ENCODE data around the gene UNC5A.
A peak's percentile ranks its signal among the peaks of the same experiment; 100 is the strongest.
"Not testable (repeated sequence)": the region's sequence is repeated elsewhere in the genome, so short reads cannot be mapped to it uniquely, and the experiment has no call there.

The UNC5A gene

DNA sequence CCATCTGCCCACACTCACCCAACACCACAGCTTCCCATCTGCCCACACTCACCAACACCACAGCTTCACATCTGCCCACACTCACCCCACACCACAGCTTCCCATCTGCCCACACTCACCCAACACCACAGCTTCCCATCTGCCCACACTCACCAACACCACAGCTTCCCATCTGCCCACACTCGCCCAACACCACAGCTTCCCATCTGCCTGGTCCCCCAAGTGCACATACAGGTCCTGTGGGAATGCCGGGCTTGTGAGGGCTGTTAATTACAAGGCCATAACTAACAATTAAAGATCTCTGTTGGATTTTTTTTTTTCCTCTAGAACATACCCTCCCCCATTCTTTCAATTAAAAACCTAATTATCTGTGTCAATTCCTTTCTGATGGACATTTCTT is 62.7 kb downstream of the UNC5A start:
- H3K4me3 ChIP-seq (ENCODE audit: control insufficient read depth in 1 of 7, extremely low read depth in 1 of 7, insufficient read depth in 4 of 7, low read depth in 2 of 7, low read length in 6 of 7); H3K36me3 ChIP-seq (ENCODE audit: control insufficient read depth in 4 of 4, insufficient read depth in 4 of 4, low read length in 3 of 4); CTCF ChIA-PET; H3K9me3 ChIP-seq (ENCODE audit: control extremely low read depth in 1 of 5, control insufficient read depth in 4 of 5, insufficient read depth in 2 of 5, low read depth in 1 of 5, low read length in 4 of 5); H3K27ac ChIP-seq (ENCODE audit: insufficient read depth in 1 of 2, low read depth in 1 of 2, low read length in 2 of 2, poor library complexity in 1 of 2, severe bottlenecking in 2 of 2): not testable (repeated sequence)
- POLR2A ChIA-PET, result interaction anchor here (0.7 kb wide), 1 partner anchor 25 kb away, joined by 4 read pairs; no protein-coding TSS in a partner anchor
- peaks cover 0 to 18% (median 13%) of the 10 kb centered on the region in 4 experiments for H3K4me1 ChIP-seq (ENCODE audit: control extremely low read depth in 1 of 4, control insufficient read depth in 4 of 4, insufficient read depth in 4 of 4, low read length in 3 of 4)
- 42% methylated on average over 2 of the region's 2 CpGs for WGBS (ENCODE audit: insufficient coverage)
- peak in 2 of 3 donors; percentile 28 to 49 for DNase-seq
- H3K27me3 ChIP-seq (replicated peaks in 2 of 5; ENCODE audit: control insufficient read depth in 4 of 5, insufficient read depth in 5 of 5, low read length in 4 of 5), result peaks cover 0 to 49% (median 10%) of the 10 kb centered on the region in 5 experiments

DNA sequence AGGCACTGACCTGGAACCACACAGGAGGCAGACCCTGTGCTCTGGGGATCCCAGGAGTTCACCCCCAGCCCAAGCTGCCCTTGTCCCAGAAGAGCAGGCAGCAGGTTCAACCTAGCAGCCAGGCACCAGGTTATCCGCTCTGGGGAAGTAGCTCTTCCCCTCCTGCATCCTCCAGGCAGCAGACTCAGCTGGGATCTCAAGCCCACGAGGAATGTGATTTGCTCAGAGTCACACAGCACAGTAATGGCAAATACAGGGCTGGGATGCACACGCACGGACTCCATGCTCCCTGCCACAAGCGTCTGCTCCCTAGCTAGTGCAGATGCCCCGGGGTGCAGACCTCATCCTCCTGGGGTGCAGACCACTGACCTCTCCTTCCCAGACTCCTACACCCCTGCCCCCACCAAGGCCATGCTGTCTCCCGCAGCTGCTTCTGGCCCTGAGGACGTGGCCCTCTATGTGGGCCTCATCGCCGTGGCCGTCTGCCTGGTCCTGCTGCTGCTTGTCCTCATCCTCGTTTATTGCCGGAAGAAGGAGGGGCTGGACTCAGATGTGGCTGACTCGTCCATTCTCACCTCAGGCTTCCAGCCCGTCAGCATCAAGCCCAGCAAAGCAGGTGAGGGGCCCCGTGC is 63.3 kb downstream of the UNC5A start:
- POLR2A ChIA-PET, result no interaction called here
- Histone ChIP-seq H3K36me3 (ENCODE audit: control insufficient read depth in 4 of 4, insufficient read depth in 4 of 4, low read length in 3 of 4) (no peaks in the 10 kb centered on the region), H3K9me3 (ENCODE audit: control extremely low read depth in 1 of 5, control insufficient read depth in 4 of 5, insufficient read depth in 2 of 5, low read depth in 1 of 5, low read length in 4 of 5) (peaks cover 0 to 9% (median 0%) of the 10 kb centered on the region in 5 experiments), H3K27ac (ENCODE audit: insufficient read depth in 1 of 2, low read depth in 1 of 2, low read length in 2 of 2, poor library complexity in 1 of 2, severe bottlenecking in 2 of 2) (no peak overlapping the region), H3K4me3 (ENCODE audit: control insufficient read depth in 1 of 7, extremely low read depth in 1 of 7, insufficient read depth in 4 of 7, low read depth in 2 of 7, low read length in 6 of 7) (no peak overlapping the region), H3K27me3 (replicated peaks in 2 of 5; ENCODE audit: control insufficient read depth in 4 of 5, insufficient read depth in 5 of 5, low read length in 4 of 5) (peaks cover 0 to 49% (median 9%) of the 10 kb centered on the region in 5 experiments), H3K4me1 (ENCODE audit: control extremely low read depth in 1 of 4, control insufficient read depth in 4 of 4, insufficient read depth in 4 of 4, low read length in 3 of 4) (peaks cover 0 to 18% (median 13%) of the 10 kb centered on the region in 4 experiments)
- CTCF ChIA-PET, result no interaction called here
- no peak for DNase-seq
- WGBS (ENCODE audit: insufficient coverage), result 82% methylated on average over 16 of the region's 16 CpGs

DNA sequence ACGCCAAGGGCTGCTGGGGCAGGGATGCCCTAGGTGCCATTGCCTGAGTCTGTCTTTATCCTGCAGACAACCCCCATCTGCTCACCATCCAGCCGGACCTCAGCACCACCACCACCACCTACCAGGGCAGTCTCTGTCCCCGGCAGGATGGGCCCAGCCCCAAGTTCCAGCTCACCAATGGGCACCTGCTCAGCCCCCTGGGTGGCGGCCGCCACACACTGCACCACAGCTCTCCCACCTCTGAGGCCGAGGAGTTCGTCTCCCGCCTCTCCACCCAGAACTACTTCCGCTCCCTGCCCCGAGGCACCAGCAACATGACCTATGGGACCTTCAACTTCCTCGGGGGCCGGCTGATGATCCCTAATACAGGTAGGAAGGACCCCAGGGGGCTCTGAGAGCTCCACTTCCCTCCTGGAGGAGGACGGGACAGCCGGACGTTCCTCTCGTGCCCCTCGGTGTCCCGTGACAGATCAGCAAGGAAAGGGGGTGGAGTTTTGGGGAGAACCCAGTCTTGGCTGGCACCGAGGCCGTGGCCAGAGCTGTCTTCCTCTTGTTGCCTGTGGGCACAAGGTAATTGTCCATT is 63.9 kb downstream of the UNC5A start:
- no peaks in the 10 kb centered on the region for H3K36me3 ChIP-seq (ENCODE audit: control insufficient read depth in 4 of 4, insufficient read depth in 4 of 4, low read length in 3 of 4)
- no peak for DNase-seq
- 85% methylated on average over 4 of the region's 20 CpGs for WGBS (ENCODE audit: insufficient coverage)
- POLR2A ChIA-PET, result no interaction called here
- H3K4me3 ChIP-seq (ENCODE audit: control insufficient read depth in 1 of 7, extremely low read depth in 1 of 7, insufficient read depth in 4 of 7, low read depth in 2 of 7, low read length in 6 of 7), result no peak overlapping the region
- peaks cover 0 to 9% (median 0%) of the 10 kb centered on the region in 5 experiments for H3K9me3 ChIP-seq (ENCODE audit: control extremely low read depth in 1 of 5, control insufficient read depth in 4 of 5, insufficient read depth in 2 of 5, low read depth in 1 of 5, low read length in 4 of 5)
- CTCF ChIA-PET, result no interaction called here
- H3K27ac ChIP-seq (ENCODE audit: insufficient read depth in 1 of 2, low read depth in 1 of 2, low read length in 2 of 2, poor library complexity in 1 of 2, severe bottlenecking in 2 of 2), result no peak overlapping the region
- H3K4me1 ChIP-seq (ENCODE audit: control extremely low read depth in 1 of 4, control insufficient read depth in 4 of 4, insufficient read depth in 4 of 4, low read length in 3 of 4), result peaks cover 0 to 18% (median 13%) of the 10 kb centered on the region in 4 experiments
- peaks cover 0 to 48% (median 9%) of the 10 kb centered on the region in 5 experiments for H3K27me3 ChIP-seq (replicated peaks in 2 of 5; ENCODE audit: control insufficient read depth in 4 of 5, insufficient read depth in 5 of 5, low read length in 4 of 5)

DNA sequence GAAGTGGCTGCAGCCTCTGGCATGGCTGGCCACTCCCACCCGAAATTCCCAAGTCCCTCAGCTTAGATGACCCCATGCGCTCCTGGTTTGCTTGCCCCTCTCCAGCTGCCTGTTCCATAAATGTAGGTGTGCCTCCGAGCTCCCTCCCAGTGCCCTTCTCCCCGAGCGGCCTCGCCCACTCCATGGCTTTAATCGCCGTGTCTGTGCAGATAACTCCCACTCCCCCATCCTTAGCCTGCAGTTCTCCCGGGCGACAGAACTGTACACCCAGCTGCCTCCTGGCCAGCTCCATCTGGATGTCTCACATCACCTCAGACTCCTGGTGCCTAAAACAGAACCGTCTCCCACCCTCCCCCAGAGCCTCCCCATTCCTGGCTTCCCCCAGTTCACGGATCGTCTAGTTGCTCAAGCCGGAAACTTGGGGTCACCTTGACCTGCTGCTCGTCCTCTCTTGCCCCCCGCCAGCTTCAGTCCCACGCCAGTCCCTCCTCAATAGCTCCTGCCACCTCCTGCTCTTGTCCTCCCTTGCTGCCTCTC is 64.7 kb downstream of the UNC5A start:
- POLR2A ChIA-PET, result no interaction called here
- no peak for DNase-seq
- Histone ChIP-seq H3K27ac (ENCODE audit: insufficient read depth in 1 of 2, low read depth in 1 of 2, low read length in 2 of 2, poor library complexity in 1 of 2, severe bottlenecking in 2 of 2) (no peak overlapping the region), H3K4me1 (ENCODE audit: control extremely low read depth in 1 of 4, control insufficient read depth in 4 of 4, insufficient read depth in 4 of 4, low read length in 3 of 4) (peaks cover 0 to 18% (median 13%) of the 10 kb centered on the region in 4 experiments), H3K9me3 (ENCODE audit: control extremely low read depth in 1 of 5, control insufficient read depth in 4 of 5, insufficient read depth in 2 of 5, low read depth in 1 of 5, low read length in 4 of 5) (peaks cover 0 to 9% (median 0%) of the 10 kb centered on the region in 5 experiments), H3K27me3 (replicated peaks in 2 of 5; ENCODE audit: control insufficient read depth in 4 of 5, insufficient read depth in 5 of 5, low read length in 4 of 5) (peaks cover 0 to 48% (median 9%) of the 10 kb centered on the region in 5 experiments), H3K36me3 (ENCODE audit: control insufficient read depth in 4 of 4, insufficient read depth in 4 of 4, low read length in 3 of 4) (no peaks in the 10 kb centered on the region), H3K4me3 (ENCODE audit: control insufficient read depth in 1 of 7, extremely low read depth in 1 of 7, insufficient read depth in 4 of 7, low read depth in 2 of 7, low read length in 6 of 7) (no peak overlapping the region)
- 80% methylated on average over 17 of the region's 17 CpGs for WGBS (ENCODE audit: insufficient coverage)
- CTCF ChIA-PET, result no interaction called here

DNA sequence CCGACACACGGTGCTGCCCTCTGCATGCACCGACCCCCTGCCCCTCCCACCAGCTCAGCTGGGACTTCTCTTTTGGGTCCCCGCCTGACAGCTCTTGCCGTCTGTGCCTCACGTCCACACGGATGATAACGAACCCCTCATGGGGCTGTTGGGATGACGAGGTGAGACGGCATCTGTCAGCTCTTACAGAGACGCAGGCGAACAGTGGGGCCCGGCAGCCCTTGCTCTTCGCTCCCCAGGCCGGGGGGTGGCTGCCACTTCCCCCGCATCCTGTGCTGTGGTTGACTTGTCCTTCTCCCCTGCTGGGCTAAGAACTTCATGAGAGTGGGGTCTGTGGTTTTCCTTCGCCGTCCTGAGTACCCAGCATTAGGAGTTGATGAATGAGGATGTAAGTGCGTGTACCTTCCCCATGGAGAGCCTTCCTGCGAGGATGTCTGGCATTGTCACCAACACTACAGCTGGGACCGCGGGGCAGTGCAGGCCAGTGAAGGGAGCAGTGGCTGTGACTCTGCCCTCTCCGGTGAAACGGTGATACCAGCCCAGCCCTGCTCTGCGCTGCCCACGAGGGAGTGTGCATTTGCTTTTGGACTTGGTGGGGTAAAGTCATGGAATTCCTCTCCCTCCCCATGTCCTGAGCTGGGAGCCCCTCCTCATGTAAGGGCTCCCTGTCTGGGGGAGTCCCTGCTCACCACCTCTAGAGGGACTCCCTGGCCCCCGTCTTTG is 65.6 kb downstream of the UNC5A start:
- H3K9me3 ChIP-seq (ENCODE audit: control extremely low read depth in 1 of 5, control insufficient read depth in 4 of 5, insufficient read depth in 2 of 5, low read depth in 1 of 5, low read length in 4 of 5), result peaks cover 0 to 5% (median 0%) of the 10 kb centered on the region in 5 experiments
- peak; percentile 42 to 81 (median 77) for DNase-seq
- H3K4me1 ChIP-seq (ENCODE audit: control extremely low read depth in 1 of 4, control insufficient read depth in 4 of 4, insufficient read depth in 4 of 4, low read length in 3 of 4), result peaks cover 0 to 18% (median 13%) of the 10 kb centered on the region in 4 experiments
- H3K27ac ChIP-seq (ENCODE audit: insufficient read depth in 1 of 2, low read depth in 1 of 2, low read length in 2 of 2, poor library complexity in 1 of 2, severe bottlenecking in 2 of 2), result no peak overlapping the region
- ChIA-PET CTCF (interaction anchor here (1.2 kb wide), 1 partner anchor 261 kb away, joined by 3 read pairs; no protein-coding TSS in a partner anchor), POLR2A (interaction anchor here (0.6 kb wide), 1 partner anchor 10 kb away, joined by 5 read pairs; no protein-coding TSS in a partner anchor)
- WGBS (ENCODE audit: insufficient coverage), result 5% methylated on average over 22 of the region's 27 CpGs
- peak overlapping the region in 2 of 7 experiments; percentile 19 to 53 for H3K4me3 ChIP-seq (ENCODE audit: control insufficient read depth in 1 of 7, extremely low read depth in 1 of 7, insufficient read depth in 4 of 7, low read depth in 2 of 7, low read length in 6 of 7)
- H3K27me3 ChIP-seq (replicated peaks in 2 of 5; ENCODE audit: control insufficient read depth in 4 of 5, insufficient read depth in 5 of 5, low read length in 4 of 5), result peaks cover 0 to 48% (median 9%) of the 10 kb centered on the region in 5 experiments
- no peaks in the 10 kb centered on the region for H3K36me3 ChIP-seq (ENCODE audit: control insufficient read depth in 4 of 4, insufficient read depth in 4 of 4, low read length in 3 of 4)

DNA sequence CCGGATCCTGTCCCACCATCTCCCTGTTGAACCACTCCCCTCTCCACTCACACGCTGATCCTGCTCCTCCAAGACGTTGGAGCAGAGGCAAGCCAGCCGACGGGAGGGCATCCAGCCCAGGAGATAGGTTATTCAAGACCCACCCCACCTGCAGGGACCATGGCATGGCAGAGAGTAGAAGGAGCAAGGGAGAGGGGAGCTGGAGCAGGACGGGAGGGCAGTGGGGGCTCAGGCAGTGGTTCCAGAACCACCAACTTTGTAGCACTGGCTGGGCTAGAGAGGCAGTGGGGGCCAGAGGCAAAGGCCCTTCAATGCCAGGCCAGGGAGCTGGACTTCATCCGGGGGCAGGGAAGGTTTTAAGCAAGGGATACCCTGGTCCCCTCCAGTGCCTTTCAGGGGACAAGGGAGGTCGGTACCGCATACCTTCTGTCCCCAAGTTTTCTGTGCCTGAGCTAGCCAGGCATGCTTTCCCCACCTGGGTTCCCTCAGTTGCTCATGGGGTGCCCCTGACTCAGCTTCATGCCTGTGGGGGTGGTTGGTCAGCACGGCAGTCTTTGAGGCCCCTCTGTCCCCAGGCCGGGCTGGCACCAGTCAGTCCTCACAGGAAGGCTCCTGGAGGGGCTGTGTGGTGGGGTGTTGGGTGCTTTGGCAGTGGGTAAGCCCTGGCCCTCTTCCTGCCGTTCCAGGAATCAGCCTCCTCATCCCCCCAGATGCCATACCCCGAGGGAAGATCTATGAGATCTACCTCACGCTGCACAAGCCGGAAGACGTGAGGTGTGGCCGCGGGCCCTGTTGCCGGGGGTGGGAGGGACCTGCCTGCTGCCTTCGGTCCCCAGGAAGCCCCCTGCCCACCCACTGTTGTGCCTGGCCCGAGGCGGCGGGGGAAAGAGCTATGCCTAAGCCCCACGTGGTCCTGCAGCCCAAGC is 66.4 kb downstream of the UNC5A start:
- Histone ChIP-seq H3K27me3 (replicated peaks in 2 of 5; ENCODE audit: control insufficient read depth in 4 of 5, insufficient read depth in 5 of 5, low read length in 4 of 5) (peaks cover 0 to 50% (median 9%) of the 10 kb centered on the region in 5 experiments), H3K9me3 (ENCODE audit: control extremely low read depth in 1 of 5, control insufficient read depth in 4 of 5, insufficient read depth in 2 of 5, low read depth in 1 of 5, low read length in 4 of 5) (peaks cover 0 to 5% (median 0%) of the 10 kb centered on the region in 5 experiments), H3K27ac (ENCODE audit: insufficient read depth in 1 of 2, low read depth in 1 of 2, low read length in 2 of 2, poor library complexity in 1 of 2, severe bottlenecking in 2 of 2) (no peak overlapping the region), H3K4me3 (ENCODE audit: control insufficient read depth in 1 of 7, extremely low read depth in 1 of 7, insufficient read depth in 4 of 7, low read depth in 2 of 7, low read length in 6 of 7) (no peak overlapping the region), H3K36me3 (ENCODE audit: control insufficient read depth in 4 of 4, insufficient read depth in 4 of 4, low read length in 3 of 4) (no peaks in the 10 kb centered on the region), H3K4me1 (ENCODE audit: control extremely low read depth in 1 of 4, control insufficient read depth in 4 of 4, insufficient read depth in 4 of 4, low read length in 3 of 4) (peaks cover 0 to 18% (median 13%) of the 10 kb centered on the region in 4 experiments)
- ChIA-PET CTCF (interaction anchor here (1.2 kb wide), 1 partner anchor 260 kb away, joined by 3 read pairs; no protein-coding TSS in a partner anchor), POLR2A (interaction anchor here (0.6 kb wide), 1 partner anchor 10 kb away, joined by 5 read pairs; no protein-coding TSS in a partner anchor)
- no peak for DNase-seq
- WGBS (ENCODE audit: insufficient coverage), result 96% methylated on average over 7 of the region's 24 CpGs
